Upper lobe of left lung (tissue), 6 donors: ENCODE results near the gene SLC17A3. TPM values are rescaled to one million over a fixed set of nuclear protein-coding genes. Genes with fewer than 3 reads are reported as not detected.

Experiments used
- ATAC-seq, 2 donors: fragments of 200-7000 bp; cut with Tn5 transposase; one replicate each; pipeline ENCODE4 v1.9.1; 2022; ENCODE audit warnings: mild to moderate bottlenecking in 2 of 2, moderate library complexity in 2 of 2; ENCODE audit not compliant: low FRiP score in 2 of 2
- DNase-seq, 2 donors: peaks; one replicate each; pipeline ENCODE4 v3.0.0-alpha.2; 2019 to 2020
- H3K27ac ChIP-seq, 4 donors: fragments of 200-600 bp; sonication (generic); one replicate each; pipeline ENCODE4 v1.5.1; 2016 to 2019
- H3K27me3 ChIP-seq, 4 donors: fragments of 200-600 bp; sonication (generic); one replicate each; pipeline ENCODE4 v1.5.1; 2017 to 2019
- H3K36me3 ChIP-seq, 4 donors: fragments of 200-600 bp; sonication (generic); one replicate each; pipeline ENCODE4 v1.5.1; 2016 to 2019
- H3K4me1 ChIP-seq, 4 donors: fragments of 200-600 bp; sonication (generic); one replicate each; pipeline ENCODE4 v1.5.1; 2018 to 2019
- H3K4me3 ChIP-seq, 4 donors: fragments of 200-600 bp; sonication (generic); one replicate each; pipeline ENCODE4 v1.5.1; 2017 to 2019; ENCODE audit warnings: mild to moderate bottlenecking in 2 of 4, moderate library complexity in 1 of 4
- H3K9me3 ChIP-seq, 4 donors: fragments of 200-600 bp; sonication (generic); one replicate each; pipeline ENCODE4 v1.5.1; 2018 to 2019
- EP300 ChIP-seq, 4 donors: sonication (generic); formaldehyde crosslinking; IDR thresholded peaks; one replicate each; pipeline ENCODE4 v1.5.1; 2017; ENCODE audit warnings: antibody characterized with exemption in 4 of 4, control low read depth in 2 of 4
- POLR2A ChIP-seq, 4 donors: fragments of 450-650 bp; IDR thresholded peaks; one replicate each; pipeline ENCODE4 v1.5.1; 2016 to 2017; ENCODE audit warnings: antibody characterized with exemption in 4 of 4, mild to moderate bottlenecking in 2 of 4
- POLR2AphosphoS5 ChIP-seq, 2 donors: sonication (generic); formaldehyde crosslinking; IDR thresholded peaks; one replicate each; pipeline ENCODE4 v1.5.1; 2017; ENCODE audit warnings: antibody characterized with exemption in 2 of 2
- WGBS, 2 donors: methylation state at CpG; one replicate each; pipeline ENCODE4 v1.1.5; 2017 to 2018; 5-methylcytosine and 5-hydroxymethylcytosine counted together
- total RNA-seq, 6 donors: library from RNA; depleted of rRNA in 4 of 6; stranded (reverse); fragments of >200 nt in 4 of 6; gene quantifications; one replicate each; pipeline versions ENCODE4 v1.1.0 to v1.2.1, GENCODE V29; 2016 to 2021
- TF ChIP-seq, protein P1 (sequence below), 6 experiments: fragments of 450-650 bp in 4 of 6; fragments of 200-600 bp in 2 of 6; sonication (generic) in 2 of 6; IDR thresholded peaks; one replicate each; pipeline ENCODE4 v1.5.1; 2016 to 2019; ENCODE audit warnings: antibody characterized with exemption in 6 of 6
- donor health status: DM: no; HTN: no; CAD: no; lungs with moderate emphysema.
- donor health status: DM: no; HTN: yes; CAD: no; lungs with severe emphysema.

SLC17A3 gene
- total RNA-seq, 6 donors from 2014 or later = 0.40 TPM; not detected in 5

DNA sequence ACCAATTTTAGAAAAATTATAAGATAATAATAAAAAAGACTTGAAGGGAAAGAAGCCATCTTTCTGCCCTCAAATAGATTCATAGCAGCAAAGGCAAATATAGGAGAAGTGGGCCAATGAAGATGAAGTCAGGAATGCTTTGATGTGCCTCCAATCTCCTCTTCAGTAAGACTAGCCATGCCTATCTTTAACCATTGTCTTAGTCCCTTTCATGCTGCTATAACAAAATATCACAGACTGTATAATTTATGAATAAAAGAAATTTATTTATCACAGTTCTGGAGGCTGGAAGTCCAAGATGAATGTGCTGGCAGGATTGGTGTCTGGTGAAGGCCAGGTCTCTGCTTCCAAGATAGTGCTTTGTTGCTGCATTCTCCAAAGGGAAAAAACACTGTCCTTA is 18.8 kb upstream of the SLC17A3 start:
- TF ChIP-seq POLR2A (IDR thresholded peaks at IDR 0.05) = no peak
- TF ChIP-seq, protein P1, sequence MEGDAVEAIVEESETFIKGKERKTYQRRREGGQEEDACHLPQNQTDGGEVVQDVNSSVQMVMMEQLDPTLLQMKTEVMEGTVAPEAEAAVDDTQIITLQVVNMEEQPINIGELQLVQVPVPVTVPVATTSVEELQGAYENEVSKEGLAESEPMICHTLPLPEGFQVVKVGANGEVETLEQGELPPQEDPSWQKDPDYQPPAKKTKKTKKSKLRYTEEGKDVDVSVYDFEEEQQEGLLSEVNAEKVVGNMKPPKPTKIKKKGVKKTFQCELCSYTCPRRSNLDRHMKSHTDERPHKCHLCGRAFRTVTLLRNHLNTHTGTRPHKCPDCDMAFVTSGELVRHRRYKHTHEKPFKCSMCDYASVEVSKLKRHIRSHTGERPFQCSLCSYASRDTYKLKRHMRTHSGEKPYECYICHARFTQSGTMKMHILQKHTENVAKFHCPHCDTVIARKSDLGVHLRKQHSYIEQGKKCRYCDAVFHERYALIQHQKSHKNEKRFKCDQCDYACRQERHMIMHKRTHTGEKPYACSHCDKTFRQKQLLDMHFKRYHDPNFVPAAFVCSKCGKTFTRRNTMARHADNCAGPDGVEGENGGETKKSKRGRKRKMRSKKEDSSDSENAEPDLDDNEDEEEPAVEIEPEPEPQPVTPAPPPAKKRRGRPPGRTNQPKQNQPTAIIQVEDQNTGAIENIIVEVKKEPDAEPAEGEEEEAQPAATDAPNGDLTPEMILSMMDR (IDR thresholded peaks at IDR 0.05) = no peak
- TF ChIP-seq EP300 (IDR thresholded peaks at IDR 0.05) = no peak
- TF ChIP-seq POLR2AphosphoS5 (IDR thresholded peaks at IDR 0.05) = no peak
- Histone ChIP-seq H3K27ac (no peak overlapping the region), H3K4me1 (no peaks in the 10 kb centered on the region), H3K27me3 (no peaks in the 10 kb centered on the region), H3K4me3 (no peak overlapping the region), H3K9me3 (no peaks in the 10 kb centered on the region), H3K36me3 (no peaks in the 10 kb centered on the region)
- DNase-seq (no peak), ATAC-seq (no peak)

DNA sequence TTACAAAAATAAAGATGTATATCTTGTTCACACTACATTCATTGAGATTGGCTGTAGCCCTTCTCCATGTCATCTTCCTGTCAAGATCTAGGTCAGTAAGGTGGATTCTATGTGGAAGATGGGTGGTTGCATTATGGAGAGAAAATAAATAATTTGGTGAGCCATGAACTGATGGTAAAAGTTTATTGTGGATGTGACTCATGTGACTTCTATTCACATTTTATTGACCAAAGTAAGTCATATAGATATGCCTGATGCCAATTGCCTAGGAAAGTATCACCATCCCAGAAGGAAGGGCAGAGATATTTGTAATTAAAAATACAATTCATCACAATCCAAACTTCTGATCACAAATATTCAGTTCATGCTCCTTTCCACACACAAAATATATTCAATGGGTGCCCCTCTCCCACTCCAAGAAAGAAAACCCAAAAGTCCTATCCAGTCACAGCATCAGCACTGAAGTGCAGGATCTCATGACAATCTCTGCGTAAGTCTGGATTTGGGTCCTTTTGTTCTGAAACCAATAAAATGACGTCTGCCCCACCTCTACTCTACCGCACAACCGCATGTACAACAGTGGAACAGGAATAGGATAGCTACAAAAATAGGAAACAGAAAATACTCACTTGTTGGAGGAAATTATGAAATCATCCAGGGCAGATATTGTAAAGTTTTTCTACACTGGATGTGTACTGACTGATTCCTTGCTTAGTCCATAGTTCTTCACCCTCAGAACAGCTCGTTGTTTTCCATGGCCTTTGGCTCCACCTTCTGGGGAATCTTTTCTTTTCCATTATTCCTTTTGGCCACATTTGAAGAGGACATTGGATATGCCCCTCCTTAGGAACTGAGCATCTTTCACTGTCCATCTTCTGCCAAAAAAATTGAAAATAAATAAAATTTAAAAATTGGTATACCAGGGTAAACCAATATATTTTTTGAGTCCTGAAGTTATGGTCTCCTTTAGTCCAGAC is 16.1 kb upstream of the SLC17A3 start:
- Histone ChIP-seq H3K27ac (no peak overlapping the region), H3K36me3 (no peaks in the 10 kb centered on the region), H3K9me3 (no peaks in the 10 kb centered on the region), H3K27me3 (no peaks in the 10 kb centered on the region), H3K4me1 (no peaks in the 10 kb centered on the region), H3K4me3 (no peak overlapping the region)
- peak in 1 of 2 donors; percentile 56 for ATAC-seq
- WGBS, 2 donors = 59 to 60% methylated on average over 5 of the region's 5 CpGs
- DNase-seq = no peak
- TF ChIP-seq, protein P1 (IDR thresholded peaks at IDR 0.05) = peak; percentile 29 to 60 (median 46)
- TF ChIP-seq EP300 (IDR thresholded peaks at IDR 0.05) = no peak

DNA sequence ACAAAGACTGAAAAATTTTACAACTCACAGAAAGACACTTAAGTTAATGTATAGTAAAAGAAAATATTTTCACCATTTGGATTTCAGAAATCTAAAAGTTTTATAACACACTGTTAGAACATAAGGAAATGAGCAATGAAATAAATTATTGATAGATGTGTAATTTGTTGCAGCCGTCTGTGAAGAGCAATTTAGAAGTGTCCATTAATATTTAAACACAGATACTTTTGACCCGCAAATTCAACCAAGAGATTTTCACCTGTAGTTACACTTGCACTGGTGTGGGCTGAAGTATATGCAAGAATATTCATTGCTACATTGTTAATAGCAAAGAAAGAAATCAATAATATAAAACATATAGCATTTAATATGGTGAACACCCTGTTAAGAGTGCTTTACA is 14.6 kb upstream of the SLC17A3 start:
- 73 to 76% methylated on average over 2 of the region's 2 CpGs for WGBS, 2 donors
- no peaks in the 10 kb centered on the region for H3K27me3 ChIP-seq
- ATAC-seq (no peak), DNase-seq (no peak)
- H3K27ac ChIP-seq = no peak overlapping the region
- no peaks in the 10 kb centered on the region for H3K4me1 ChIP-seq
- TF ChIP-seq POLR2A (IDR thresholded peaks at IDR 0.05) (no peak), EP300 (IDR thresholded peaks at IDR 0.05) (no peak), POLR2AphosphoS5 (IDR thresholded peaks at IDR 0.05) (no peak)
- TF ChIP-seq, protein P1 (IDR thresholded peaks at IDR 0.05) = no peak
- no peaks in the 10 kb centered on the region for H3K9me3 ChIP-seq
- no peak overlapping the region for H3K4me3 ChIP-seq
- no peaks in the 10 kb centered on the region for H3K36me3 ChIP-seq

DNA sequence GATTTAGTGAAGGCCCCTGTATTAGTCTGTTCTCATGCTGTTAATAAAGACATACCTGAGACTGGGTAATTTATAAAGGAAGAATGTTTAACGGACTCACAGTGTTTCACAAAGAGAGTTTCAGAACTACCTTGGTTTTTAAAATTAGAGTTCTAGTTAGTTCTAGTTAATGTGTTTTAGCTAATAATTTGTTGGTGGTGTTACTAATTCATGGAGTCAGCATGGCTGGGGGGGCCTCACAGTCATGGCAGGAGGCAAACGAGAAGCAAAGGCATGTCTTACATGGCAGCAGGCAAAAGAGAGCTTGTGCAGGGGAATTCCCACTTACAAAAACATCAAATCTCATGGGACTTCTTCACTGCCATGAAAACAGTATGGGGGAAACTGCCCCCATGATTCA is 12.0 kb upstream of the SLC17A3 start:
- Histone ChIP-seq H3K27me3 (no peaks in the 10 kb centered on the region), H3K4me1 (peaks cover 0 to 6% (median 0%) of the 10 kb centered on the region in 4 donors), H3K4me3 (no peak overlapping the region), H3K36me3 (no peaks in the 10 kb centered on the region), H3K9me3 (no peaks in the 10 kb centered on the region), H3K27ac (no peak overlapping the region)
- no peak for TF ChIP-seq POLR2AphosphoS5 (IDR thresholded peaks at IDR 0.05)
- TF ChIP-seq POLR2A (IDR thresholded peaks at IDR 0.05) = no peak
- TF ChIP-seq, protein P1 (IDR thresholded peaks at IDR 0.05) = no peak
- TF ChIP-seq EP300 (IDR thresholded peaks at IDR 0.05) = no peak
- no peak for DNase-seq
- ATAC-seq = no peak
- 91 to 100% methylated on average over 2 of the region's 2 CpGs for WGBS, 2 donors

DNA sequence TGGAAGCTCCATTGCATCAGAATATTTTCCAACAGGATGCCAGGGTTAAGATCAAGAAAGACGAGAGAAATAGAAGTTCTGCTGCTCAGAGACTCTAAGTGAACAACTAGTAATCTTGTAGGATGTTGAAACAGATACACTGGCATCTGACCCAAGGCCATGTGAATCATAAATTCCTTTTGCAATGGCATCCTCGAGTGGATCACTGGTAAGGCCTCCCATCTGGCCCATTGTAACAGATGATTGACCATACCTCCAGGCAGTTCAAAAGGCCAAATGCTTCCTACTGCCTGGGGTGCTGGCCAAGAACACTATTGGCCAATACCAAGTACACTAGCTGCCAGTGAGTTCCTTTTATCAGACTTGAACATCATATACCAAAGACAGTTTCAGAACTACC is 9.9 kb upstream of the SLC17A3 start:
- H3K27ac ChIP-seq = no peak overlapping the region
- no peaks in the 10 kb centered on the region for H3K36me3 ChIP-seq
- ATAC-seq (no peak), DNase-seq (no peak)
- H3K4me1 ChIP-seq = peaks cover 0 to 6% (median 0%) of the 10 kb centered on the region in 4 donors
- H3K4me3 ChIP-seq = no peak overlapping the region
- H3K27me3 ChIP-seq = no peaks in the 10 kb centered on the region
- WGBS, 2 donors = 64 to 95% methylated on average over 1 to 2 of the region's 2 CpGs
- TF ChIP-seq EP300 (IDR thresholded peaks at IDR 0.05) = no peak
- no peak for TF ChIP-seq POLR2A (IDR thresholded peaks at IDR 0.05)
- no peak for TF ChIP-seq POLR2AphosphoS5 (IDR thresholded peaks at IDR 0.05)
- TF ChIP-seq, protein P1 (IDR thresholded peaks at IDR 0.05) = no peak
- no peaks in the 10 kb centered on the region for H3K9me3 ChIP-seq
